Liver (tissue), 9 donors: ENCODE results near the gene SESN1. TPM values are rescaled to one million over a fixed set of nuclear protein-coding genes. Genes with fewer than 3 reads are reported as not detected.

ENCODE experiments used
- DNase-seq: peaks from one replicate; pipeline ENCODE4 v3.0.0-alpha.2; 2017; ENCODE audit warnings: low spot score
- H3K27ac ChIP-seq, 2 donors: one replicate each; pipeline ENCODE4 v1.7.0; 2013; ENCODE audit warnings: inconsistent platforms in 2 of 2, low read length in 2 of 2, control low read depth in 1 of 2, low read depth in 1 of 2, mild to moderate bottlenecking in 1 of 2
- H3K27me3 ChIP-seq, 4 donors: one replicate each; pipeline versions ENCODE4 v1.6.1 to v1.7.0; 2013; ENCODE audit warnings: low read length in 3 of 4, inconsistent platforms in 1 of 4, mild to moderate bottlenecking in 1 of 4, moderate library complexity in 1 of 4; ENCODE audit not compliant: control insufficient read depth in 4 of 4, insufficient read depth in 4 of 4
- H3K36me3 ChIP-seq, 4 donors: one replicate each; pipeline versions ENCODE4 v1.6.1 to v1.7.0; 2013; ENCODE audit warnings: low read length in 3 of 4, mild to moderate bottlenecking in 3 of 4, low read depth in 1 of 4, moderate library complexity in 1 of 4; ENCODE audit not compliant: control insufficient read depth in 4 of 4, insufficient read depth in 3 of 4
- H3K4me1 ChIP-seq, 4 donors: one replicate each; pipeline versions ENCODE4 v1.6.1 to v1.7.0; 2013; ENCODE audit warnings: low read length in 3 of 4, mild to moderate bottlenecking in 3 of 4, moderate library complexity in 1 of 4; ENCODE audit not compliant: control insufficient read depth in 4 of 4, insufficient read depth in 4 of 4
- H3K4me3 ChIP-seq, 3 donors: one replicate each; pipeline versions ENCODE4 v1.6.1 to v1.7.0; 2013; ENCODE audit warnings: low read length in 3 of 3, control low read depth in 1 of 3, low read depth in 1 of 3, mild to moderate bottlenecking in 1 of 3
- H3K9ac ChIP-seq, 2 donors: one replicate each; pipeline ENCODE4 v1.7.0; 2013; ENCODE audit warnings: low read length in 2 of 2, mild to moderate bottlenecking in 2 of 2, moderate library complexity in 2 of 2, control low read depth in 1 of 2, low read depth in 1 of 2
- H3K9me3 ChIP-seq, 4 donors: one replicate each; pipeline versions ENCODE4 v1.6.1 to v1.7.0; 2013; ENCODE audit warnings: low read length in 3 of 4; ENCODE audit not compliant: control insufficient read depth in 4 of 4
- ATF3 ChIP-seq: IDR thresholded peaks from 2 replicates; pipeline ENCODE4 v1.6.1; 2016; ENCODE audit warnings: antibody characterized with exemption
- EGR1 ChIP-seq, 2 donors: IDR thresholded peaks; 2 replicates each; pipeline ENCODE4 v1.6.1; 2016 to 2018; ENCODE audit warnings: antibody characterized with exemption in 2 of 2, low read depth in 2 of 2
- FOXA1 ChIP-seq: IDR thresholded peaks from 2 replicates; pipeline ENCODE4 v1.6.1; 2016; ENCODE audit warnings: antibody characterized with exemption
- FOXA2 ChIP-seq: IDR thresholded peaks from 2 replicates; pipeline ENCODE4 v1.6.1; 2016; ENCODE audit warnings: antibody characterized with exemption
- GABPA ChIP-seq, 2 donors: IDR thresholded peaks in 1 of 2; conservative IDR thresholded peaks in 1 of 2; 2 replicates each; pipeline ENCODE4 v1.6.1; 2016; ENCODE audit warnings: antibody characterized with exemption in 2 of 2, mild to moderate bottlenecking in 1 of 2, moderate library complexity in 1 of 2
- HNF4A ChIP-seq, 2 donors: conservative IDR thresholded peaks; 2 replicates each; pipeline ENCODE4 v1.6.1; 2016; ENCODE audit warnings: antibody characterized with exemption in 2 of 2, mild to moderate bottlenecking in 2 of 2
- HNF4G ChIP-seq: IDR thresholded peaks from 2 replicates; pipeline ENCODE4 v1.6.1; 2016; ENCODE audit warnings: antibody characterized with exemption
- JUND ChIP-seq, 2 donors: IDR thresholded peaks; 2 replicates each; pipeline ENCODE4 v1.6.1; 2016; ENCODE audit warnings: antibody characterized with exemption in 2 of 2
- NR2F2 ChIP-seq: IDR thresholded peaks from 2 replicates; pipeline ENCODE4 v1.6.1; 2016; ENCODE audit warnings: antibody characterized with exemption
- RAD21 ChIP-seq, 2 donors: IDR thresholded peaks; 2 replicates each; pipeline ENCODE4 v1.6.1; 2016; ENCODE audit warnings: antibody characterized with exemption in 2 of 2, mild to moderate bottlenecking in 2 of 2
- REST ChIP-seq: IDR thresholded peaks from 2 replicates; pipeline ENCODE4 v1.6.1; 2016; ENCODE audit warnings: antibody characterized with exemption, mild to moderate bottlenecking
- RXRA ChIP-seq, 2 donors: IDR thresholded peaks; 2 replicates each; pipeline ENCODE4 v1.6.1; 2017 to 2018; ENCODE audit warnings: antibody characterized with exemption in 2 of 2, mild to moderate bottlenecking in 1 of 2
- SP1 ChIP-seq: IDR thresholded peaks from 2 replicates; pipeline ENCODE4 v1.6.1; 2018; ENCODE audit warnings: antibody characterized with exemption, mild to moderate bottlenecking
- TAF1 ChIP-seq: conservative IDR thresholded peaks from 2 replicates; pipeline ENCODE4 v1.6.1; 2016; ENCODE audit warnings: antibody characterized with exemption, mild to moderate bottlenecking
- YY1 ChIP-seq: IDR thresholded peaks from 2 replicates; pipeline ENCODE4 v1.6.1; 2016; ENCODE audit warnings: antibody characterized with exemption, mild to moderate bottlenecking
- WGBS: extraction: QIAGEN DNeasy Blood & Tissue Kit; methylation state at CpG from one replicate; pipeline ENCODE4 v1.1.7; 2013; 5-methylcytosine and 5-hydroxymethylcytosine counted together
- polyA plus RNA-seq, 2 donors: library from polyadenylated mRNA; stranded (reverse) in 1 of 2; unstranded in 1 of 2; fragments of 200-250 nt in 1 of 2; fragments of >200 nt in 1 of 2; fragmentation: Nextera tagmentation in 1 of 2; extraction: Ambion mirVana in 1 of 2; gene quantifications; one replicate each; pipeline versions ENCODE4 v1.2.1 to v1.2.3, GENCODE V29; 2013 to 2015
- total RNA-seq, 2 donors: library from RNA; depleted of rRNA; stranded (reverse); fragments of >200 nt; gene quantifications; one replicate each; pipeline ENCODE4 v1.2.3, GENCODE V29; 2014
- TF ChIP-seq, protein P1 (sequence below): IDR thresholded peaks from 2 replicates; pipeline ENCODE4 v1.6.1; 2016; ENCODE audit warnings: antibody characterized with exemption
- TF ChIP-seq, protein P2 (sequence below): fragments of 150-350 bp; IDR thresholded peaks from 2 replicates; pipeline ENCODE4 v1.5.1; 2017; ENCODE audit warnings: improper control_type of control experiment, low read depth, low read length; ENCODE audit not compliant: missing input control
- TF ChIP-seq, protein P3 (sequence below): IDR thresholded peaks from 2 replicates; pipeline ENCODE4 v1.6.1; 2016; ENCODE audit warnings: antibody characterized with exemption
- donor health status: healthy.
- donor health status: healthy.
- donor health status: healthy.
- donor health status: healthy.
- donor health status: healthy.

SESN1 gene
- total and polyA plus RNA-seq, 4 donors, result 6.2 to 17.0 (median 11.0) TPM

GRCh38 chr6:108946695-108947094 lies 148.0 kb downstream of the SESN1 start:
- no peak overlapping the region for H3K9ac ChIP-seq
- no peak overlapping the region for H3K4me3 ChIP-seq
- TF ChIP-seq ATF3, result no peak
- TF ChIP-seq NR2F2, result no peak
- TF ChIP-seq TAF1, result no peak
- no peak for TF ChIP-seq YY1
- no peak for TF ChIP-seq FOXA2
- TF ChIP-seq, protein P1, sequence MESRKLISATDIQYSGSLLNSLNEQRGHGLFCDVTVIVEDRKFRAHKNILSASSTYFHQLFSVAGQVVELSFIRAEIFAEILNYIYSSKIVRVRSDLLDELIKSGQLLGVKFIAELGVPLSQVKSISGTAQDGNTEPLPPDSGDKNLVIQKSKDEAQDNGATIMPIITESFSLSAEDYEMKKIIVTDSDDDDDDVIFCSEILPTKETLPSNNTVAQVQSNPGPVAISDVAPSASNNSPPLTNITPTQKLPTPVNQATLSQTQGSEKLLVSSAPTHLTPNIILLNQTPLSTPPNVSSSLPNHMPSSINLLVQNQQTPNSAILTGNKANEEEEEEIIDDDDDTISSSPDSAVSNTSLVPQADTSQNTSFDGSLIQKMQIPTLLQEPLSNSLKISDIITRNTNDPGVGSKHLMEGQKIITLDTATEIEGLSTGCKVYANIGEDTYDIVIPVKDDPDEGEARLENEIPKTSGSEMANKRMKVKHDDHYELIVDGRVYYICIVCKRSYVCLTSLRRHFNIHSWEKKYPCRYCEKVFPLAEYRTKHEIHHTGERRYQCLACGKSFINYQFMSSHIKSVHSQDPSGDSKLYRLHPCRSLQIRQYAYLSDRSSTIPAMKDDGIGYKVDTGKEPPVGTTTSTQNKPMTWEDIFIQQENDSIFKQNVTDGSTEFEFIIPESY, result no peak
- TF ChIP-seq RAD21 (IDR thresholded peaks at IDR 0.05), result no peak
- TF ChIP-seq REST, result no peak
- TF ChIP-seq EGR1 (IDR thresholded peaks at IDR 0.05; ENCODE audit: low read depth in 2 of 2), result no peak
- no peak for TF ChIP-seq RXRA (IDR thresholded peaks at IDR 0.05)
- no peak for TF ChIP-seq HNF4A (conservative IDR thresholded peaks at IDR 0.05)
- no peak for TF ChIP-seq JUND (IDR thresholded peaks at IDR 0.05)
- no peak for TF ChIP-seq SP1
- TF ChIP-seq GABPA (IDR thresholded peaks at IDR 0.05 in 1 of 2, conservative IDR thresholded peaks at IDR 0.05 in 1 of 2), result no peak
- TF ChIP-seq HNF4G, result no peak
- TF ChIP-seq, protein P2, sequence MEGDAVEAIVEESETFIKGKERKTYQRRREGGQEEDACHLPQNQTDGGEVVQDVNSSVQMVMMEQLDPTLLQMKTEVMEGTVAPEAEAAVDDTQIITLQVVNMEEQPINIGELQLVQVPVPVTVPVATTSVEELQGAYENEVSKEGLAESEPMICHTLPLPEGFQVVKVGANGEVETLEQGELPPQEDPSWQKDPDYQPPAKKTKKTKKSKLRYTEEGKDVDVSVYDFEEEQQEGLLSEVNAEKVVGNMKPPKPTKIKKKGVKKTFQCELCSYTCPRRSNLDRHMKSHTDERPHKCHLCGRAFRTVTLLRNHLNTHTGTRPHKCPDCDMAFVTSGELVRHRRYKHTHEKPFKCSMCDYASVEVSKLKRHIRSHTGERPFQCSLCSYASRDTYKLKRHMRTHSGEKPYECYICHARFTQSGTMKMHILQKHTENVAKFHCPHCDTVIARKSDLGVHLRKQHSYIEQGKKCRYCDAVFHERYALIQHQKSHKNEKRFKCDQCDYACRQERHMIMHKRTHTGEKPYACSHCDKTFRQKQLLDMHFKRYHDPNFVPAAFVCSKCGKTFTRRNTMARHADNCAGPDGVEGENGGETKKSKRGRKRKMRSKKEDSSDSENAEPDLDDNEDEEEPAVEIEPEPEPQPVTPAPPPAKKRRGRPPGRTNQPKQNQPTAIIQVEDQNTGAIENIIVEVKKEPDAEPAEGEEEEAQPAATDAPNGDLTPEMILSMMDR, result no peak
- TF ChIP-seq FOXA1, result no peak
- TF ChIP-seq, protein P3, sequence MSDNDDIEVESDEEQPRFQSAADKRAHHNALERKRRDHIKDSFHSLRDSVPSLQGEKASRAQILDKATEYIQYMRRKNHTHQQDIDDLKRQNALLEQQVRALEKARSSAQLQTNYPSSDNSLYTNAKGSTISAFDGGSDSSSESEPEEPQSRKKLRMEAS, result no peak
- no peaks in the 10 kb centered on the region for H3K27me3 ChIP-seq
- H3K36me3 ChIP-seq, result no peaks in the 10 kb centered on the region
- no peaks in the 10 kb centered on the region for H3K4me1 ChIP-seq
- 83% methylated on average over 3 of the region's 3 CpGs for WGBS
- DNase-seq, result no peak
- no peaks in the 10 kb centered on the region for H3K9me3 ChIP-seq
- peak overlapping the region in 1 of 2 donors; percentile 50 for H3K27ac ChIP-seq
